Prostate gland (tissue), 2 donors: ENCODE measurements around the gene ZNF784. TPM values are rescaled to one million over a fixed set of nuclear protein-coding genes. Genes with fewer than 3 reads are reported as not detected.

ENCODE experiments used
- DNase-seq: peaks from one replicate; pipeline ENCODE4 v3.0.0-alpha.2; 2019; ENCODE audit warnings: low spot score
- H3K27ac ChIP-seq, 2 donors: fragments of 200-600 bp; sonication (generic); 2 replicates each; pipeline ENCODE4 v1.5.1; 2017 to 2019
- H3K27me3 ChIP-seq: fragments of 200-600 bp; sonication (generic); replicated peaks from 2 replicates; pipeline ENCODE4 v1.5.1; 2019; ENCODE audit not compliant: insufficient read depth
- H3K36me3 ChIP-seq, 2 donors: fragments of 200-600 bp; sonication (generic); 1 replicate in 1 of 2; 2 replicates in 1 of 2; pipeline versions ENCODE4 v1.5.1 to v1.8.1; 2017 to 2019
- H3K4me1 ChIP-seq: fragments of 200-600 bp; sonication (generic); replicated peaks from 2 replicates; pipeline ENCODE4 v1.5.1; 2019
- H3K4me3 ChIP-seq, 2 donors: fragments of 200-600 bp; sonication (generic); 2 replicates each; pipeline ENCODE4 v1.5.1; 2017 to 2019
- H3K9me3 ChIP-seq: fragments of 200-600 bp; sonication (generic); 2 replicates; pipeline ENCODE4 v1.5.1; 2017
- POLR2A ChIP-seq: fragments of 450-650 bp; IDR thresholded peaks from one replicate; pipeline ENCODE4 v1.6.1; 2016; ENCODE audit warnings: antibody characterized with exemption, mild to moderate bottlenecking
- POLR2AphosphoS5 ChIP-seq: sonication (generic); formaldehyde crosslinking; IDR thresholded peaks from one replicate; pipeline ENCODE4 v1.6.1; 2017; ENCODE audit warnings: antibody characterized with exemption
- WGBS: methylation state at CpG from one replicate; pipeline ENCODE4 v1.1.5; 2018; 5-methylcytosine and 5-hydroxymethylcytosine counted together
- intact Hi-C: fragments of 100-400 bp; cut with DNase I; formaldehyde crosslinking; loops from one replicate; pipeline ENCODE4 v1.14.2; 2022
- total RNA-seq, 2 donors: library from RNA; depleted of rRNA; stranded (reverse); fragments of >200 nt; gene quantifications; one replicate each; pipeline ENCODE4 v1.1.0, GENCODE V29; 2016
- TF ChIP-seq, protein P1 (sequence below), 4 experiments: fragments of 200-600 bp in 2 of 4; fragments of 450-650 bp in 2 of 4; sonication (generic) in 2 of 4; IDR thresholded peaks; 1 replicate in 3 of 4; 2 replicates in 1 of 4; pipeline ENCODE4 v1.5.1; 2016 to 2019; ENCODE audit warnings: antibody characterized with exemption in 4 of 4, mild to moderate bottlenecking in 2 of 4, moderate library complexity in 2 of 4

ZNF784 gene
- total RNA-seq, 2 donors from 2014 or later: 8.9 to 17.2 TPM

DNA sequence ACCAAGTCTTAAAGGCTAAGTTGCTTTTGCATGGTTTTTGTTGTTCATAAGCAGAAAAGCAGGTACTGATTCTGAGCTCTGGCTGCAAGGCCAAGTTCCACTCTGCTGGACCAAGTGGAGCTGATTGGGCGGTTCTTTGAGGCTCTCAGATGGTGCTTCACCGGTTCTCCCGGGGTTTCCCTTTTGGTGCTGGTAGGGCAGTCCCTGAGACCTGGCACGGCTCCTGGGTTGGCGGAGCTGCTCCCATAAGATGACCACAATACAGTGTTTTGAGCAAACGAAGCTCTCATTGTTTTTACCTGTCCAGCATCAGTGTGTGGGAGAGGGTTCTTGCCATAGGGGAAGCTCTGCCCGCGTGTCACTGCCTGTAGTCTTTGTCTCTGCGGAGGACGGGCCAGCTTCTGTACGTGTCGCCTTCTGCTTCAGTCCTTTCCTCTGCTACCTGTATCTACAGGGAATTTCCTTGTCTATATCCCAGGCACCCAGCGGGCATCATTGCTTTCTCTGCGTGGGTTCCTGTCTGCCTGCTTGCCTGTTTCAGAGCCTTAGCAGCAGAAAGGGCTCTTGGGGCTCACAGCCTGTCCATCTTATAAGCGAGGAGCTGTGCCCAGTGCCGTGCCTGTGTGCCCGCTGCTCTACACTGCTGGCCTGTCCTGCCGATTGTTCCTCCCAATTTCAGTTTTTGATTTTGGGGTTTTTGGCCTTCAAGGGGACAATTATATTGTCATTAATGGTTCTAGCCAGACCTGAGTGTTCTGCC, 32.8 kb upstream of the ZNF784 start:
- 35% methylated on average over 18 of the region's 18 CpGs for WGBS
- no peak overlapping the region for H3K27ac ChIP-seq
- DNase-seq: peak; percentile 51
- intact Hi-C loops: loop anchor here (10.0 kb wide), 1 partner anchor 542 kb away; the partner anchor contains the start of gene PPP1R12C
- H3K27me3 ChIP-seq: no peaks in the 10 kb centered on the region
- TF ChIP-seq POLR2AphosphoS5 (no peak), POLR2A (no peak)
- TF ChIP-seq, protein P1, sequence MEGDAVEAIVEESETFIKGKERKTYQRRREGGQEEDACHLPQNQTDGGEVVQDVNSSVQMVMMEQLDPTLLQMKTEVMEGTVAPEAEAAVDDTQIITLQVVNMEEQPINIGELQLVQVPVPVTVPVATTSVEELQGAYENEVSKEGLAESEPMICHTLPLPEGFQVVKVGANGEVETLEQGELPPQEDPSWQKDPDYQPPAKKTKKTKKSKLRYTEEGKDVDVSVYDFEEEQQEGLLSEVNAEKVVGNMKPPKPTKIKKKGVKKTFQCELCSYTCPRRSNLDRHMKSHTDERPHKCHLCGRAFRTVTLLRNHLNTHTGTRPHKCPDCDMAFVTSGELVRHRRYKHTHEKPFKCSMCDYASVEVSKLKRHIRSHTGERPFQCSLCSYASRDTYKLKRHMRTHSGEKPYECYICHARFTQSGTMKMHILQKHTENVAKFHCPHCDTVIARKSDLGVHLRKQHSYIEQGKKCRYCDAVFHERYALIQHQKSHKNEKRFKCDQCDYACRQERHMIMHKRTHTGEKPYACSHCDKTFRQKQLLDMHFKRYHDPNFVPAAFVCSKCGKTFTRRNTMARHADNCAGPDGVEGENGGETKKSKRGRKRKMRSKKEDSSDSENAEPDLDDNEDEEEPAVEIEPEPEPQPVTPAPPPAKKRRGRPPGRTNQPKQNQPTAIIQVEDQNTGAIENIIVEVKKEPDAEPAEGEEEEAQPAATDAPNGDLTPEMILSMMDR (IDR thresholded peaks at IDR 0.05): no peak
- H3K9me3 ChIP-seq: no peaks in the 10 kb centered on the region
- peak overlapping the region; percentile 88 to 94 for H3K4me3 ChIP-seq
- H3K36me3 ChIP-seq: peaks cover 3 to 5% of the 10 kb centered on the region in 2 donors
- peaks cover 28% of the 10 kb centered on the region for H3K4me1 ChIP-seq

- WGBS: 46% methylated on average over 7 of the region's 7 CpGs
- intact Hi-C loops: loop anchor here (10.0 kb wide), 1 partner anchor 542 kb away; the partner anchor contains the start of gene PPP1R12C
- H3K36me3 ChIP-seq: peaks cover 0 to 3% of the 10 kb centered on the region in 2 donors
- H3K9me3 ChIP-seq: no peaks in the 10 kb centered on the region
- TF ChIP-seq POLR2AphosphoS5 (no peak), POLR2A (no peak)
- no peak overlapping the region for H3K27ac ChIP-seq
- H3K4me1 ChIP-seq: peaks cover 28% of the 10 kb centered on the region
- DNase-seq: no peak
- no peaks in the 10 kb centered on the region for H3K27me3 ChIP-seq
- H3K4me3 ChIP-seq: peak overlapping the region; percentile 88 to 94
These were observed 32.2 kb upstream of the ZNF784 start for GRCh38 chr19:55656552-55656951.

DNA sequence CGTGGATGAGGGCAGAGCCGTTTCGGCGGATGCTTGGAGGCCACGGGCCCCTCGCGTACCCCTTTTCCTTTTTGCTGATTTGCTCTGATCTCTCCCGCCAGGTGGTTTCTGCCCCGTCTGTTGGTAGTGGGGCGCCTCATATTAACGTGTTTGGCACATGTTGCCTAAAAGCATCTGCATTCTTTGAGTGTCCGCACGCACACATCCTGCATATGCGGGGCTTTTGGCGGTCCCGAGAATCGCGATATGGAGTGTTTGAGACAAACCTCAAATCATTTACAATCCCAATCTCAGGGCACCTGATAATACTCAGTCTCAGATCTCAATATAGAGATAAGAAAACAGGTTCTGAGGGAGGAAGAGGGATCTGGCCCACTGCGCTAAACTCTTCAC, 31.3 kb upstream of the ZNF784 start:
- TF ChIP-seq POLR2AphosphoS5 (no peak), POLR2A (no peak)
- TF ChIP-seq, protein P1 (IDR thresholded peaks at IDR 0.05): no peak
- peaks cover 28% of the 10 kb centered on the region for H3K4me1 ChIP-seq
- DNase-seq: no peak
- intact Hi-C loops: loop anchor here (10.0 kb wide), 1 partner anchor 541 kb away; the partner anchor contains the start of gene PPP1R12C
- H3K9me3 ChIP-seq: no peaks in the 10 kb centered on the region
- peaks cover 0 to 3% of the 10 kb centered on the region in 2 donors for H3K36me3 ChIP-seq
- under 1% methylated on average over 19 of the region's 19 CpGs for WGBS
- H3K4me3 ChIP-seq: peak overlapping the region; percentile 88 to 94
- no peaks in the 10 kb centered on the region for H3K27me3 ChIP-seq
- peak overlapping the region; percentile 98 to 99 for H3K27ac ChIP-seq

GRCh38 chr19:55654868-55655647, 30.7 kb upstream of the ZNF784 start, which contains the start of gene U2AF2:
U2AF2 (plus strand) TSS chr19:55655035; CDS start chr19:55655105, 70 bp downstream.
- H3K4me1 ChIP-seq: peaks cover 28% of the 10 kb centered on the region
- TF ChIP-seq POLR2A (peak; percentile 62), POLR2AphosphoS5 (peak; percentile 48)
- TF ChIP-seq, protein P1 (IDR thresholded peaks at IDR 0.05): peak in 1 of 4 experiments; percentile 18
- no peaks in the 10 kb centered on the region for H3K36me3 ChIP-seq
- no peaks in the 10 kb centered on the region for H3K9me3 ChIP-seq
- peak within 1 kb of the TSS; percentile 98 to 99 for H3K27ac ChIP-seq
- 0% methylated on average over 51 of the region's 95 CpGs for WGBS
- intact Hi-C loops: loop anchor here (10.0 kb wide), 1 partner anchor 540 kb away; the partner anchor contains the start of gene PPP1R12C
- peak within 1 kb of the TSS; percentile 88 to 94 for H3K4me3 ChIP-seq
- H3K27me3 ChIP-seq: no peaks in the 10 kb centered on the region
- peak; percentile 94 for DNase-seq

- WGBS: under 1% methylated on average over 43 of the region's 52 CpGs
- Histone ChIP-seq H3K36me3 (no peaks in the 10 kb centered on the region), H3K4me1 (peaks cover 28% of the 10 kb centered on the region), H3K27me3 (no peaks in the 10 kb centered on the region), H3K9me3 (no peaks in the 10 kb centered on the region), H3K27ac (peak overlapping the region; percentile 98 to 99), H3K4me3 (peak overlapping the region; percentile 88 to 94)
- peak; percentile 99 for DNase-seq
- intact Hi-C loops: loop anchor here (10.0 kb wide), 1 partner anchor 540 kb away; the partner anchor contains the start of gene PPP1R12C
- TF ChIP-seq, protein P1 (IDR thresholded peaks at IDR 0.05): no peak
- peak; percentile 33 for TF ChIP-seq POLR2AphosphoS5
- TF ChIP-seq POLR2A: no peak
These were observed 30.0 kb upstream of the ZNF784 start for GRCh38 chr19:55654323-55654867.
